CD4-positive, CD25-positive, alpha-beta regulatory T cell (primary cell): ENCODE results near the gene ALK. TPM values are rescaled to one million over a fixed set of nuclear protein-coding genes. Genes with fewer than 3 reads are reported as not detected.
"Not testable (repeated sequence)": the region's sequence is repeated elsewhere in the genome, so short reads cannot be mapped to it uniquely, and the experiment has no call there.

Experiments
- ATAC-seq, 2 donors: fragments of 150-1000 bp; cut with Tn5 transposase; one replicate each; pipeline ENCODE4 v1.10.0; 2021; ENCODE audit warnings: low read depth in 2 of 2, moderate number of reproducible peaks in 2 of 2, moderate library complexity in 1 of 2
- DNase-seq, 3 donors: peaks; one replicate each; pipeline versions ENCODE4 v3.0.0 to v3.0.0-alpha.2; 2012 to 2022; ENCODE audit warnings: mixed read lengths in 1 of 3
- H3K27ac ChIP-seq: one replicate; pipeline ENCODE4 v1.7.0; 2013; ENCODE audit warnings: mild to moderate bottlenecking, low read length; ENCODE audit not compliant: insufficient read depth, poor library complexity, severe bottlenecking
- H3K27me3 ChIP-seq: one replicate; pipeline ENCODE4 v1.7.0; 2013; ENCODE audit warnings: low read length; ENCODE audit not compliant: control insufficient read depth, insufficient read depth
- H3K36me3 ChIP-seq: one replicate; pipeline ENCODE4 v1.7.0; 2013; ENCODE audit warnings: mild to moderate bottlenecking, low read length, moderate library complexity; ENCODE audit not compliant: control insufficient read depth, insufficient read depth
- H3K4me1 ChIP-seq: 2 replicates; pipeline ENCODE4 v1.7.0; 2013; ENCODE audit warnings: mild to moderate bottlenecking, low read length; ENCODE audit not compliant: insufficient read depth, control insufficient read depth, poor library complexity, severe bottlenecking
- H3K4me3 ChIP-seq: one replicate; pipeline ENCODE4 v1.7.0; 2013; ENCODE audit warnings: low read depth, mild to moderate bottlenecking, low read length, moderate library complexity
- H3K9me3 ChIP-seq, 2 experiments: 1 replicate in 1 of 2; 2 replicates in 1 of 2; pipeline ENCODE4 v1.7.0; 2013; ENCODE audit warnings: low read length in 2 of 2, mild to moderate bottlenecking in 1 of 2, moderate library complexity in 1 of 2; ENCODE audit not compliant: control insufficient read depth in 2 of 2
- H3K27ac Mint-ChIP-seq, 3 donors: one replicate each; pipeline ENCODE4 v1.8.0; 2020 to 2022; ENCODE audit warnings: mild to moderate bottlenecking in 3 of 3, mixed read lengths in 3 of 3, moderate library complexity in 2 of 3
- H3K27me3 Mint-ChIP-seq: one replicate; pipeline ENCODE4 v1.8.0; 2022; ENCODE audit warnings: mild to moderate bottlenecking, mixed read lengths
- H3K36me3 Mint-ChIP-seq: one replicate; pipeline ENCODE4 v1.8.0; 2020; ENCODE audit warnings: mixed read lengths
- H3K4me1 Mint-ChIP-seq, 4 donors: one replicate each; pipeline ENCODE4 v1.8.0; 2020 to 2022; ENCODE audit warnings: mixed read lengths in 4 of 4, mild to moderate bottlenecking in 1 of 4
- H3K4me3 Mint-ChIP-seq, 4 donors: one replicate each; pipeline ENCODE4 v1.8.0; 2020 to 2022; ENCODE audit warnings: mild to moderate bottlenecking in 4 of 4, mixed read lengths in 4 of 4, moderate library complexity in 3 of 4
- H3K9me3 Mint-ChIP-seq, 7 donors: one replicate each; pipeline ENCODE4 v1.8.0; 2020 to 2022; ENCODE audit warnings: mixed read lengths in 7 of 7, mild to moderate bottlenecking in 3 of 7, moderate library complexity in 2 of 7
- polyA plus RNA-seq, 4 donors: library from polyadenylated mRNA; unstranded; fragments of 300-500 nt; fragmentation: Illumina TruSeq; gene quantifications; one replicate each; pipeline ENCODE4 v1.2.3, GENCODE V29; 2021
- total RNA-seq: library from RNA; stranded (reverse); gene quantifications from one replicate; pipeline ENCODE4 v1.2.3, GENCODE V29; 2022

ALK gene
- total and polyA plus RNA-seq, 5 donors from 2014 or later, result not detected

GRCh38 chr2:29837925-29838324 lies 83.5 kb downstream of the ALK start:
- ATAC-seq (no peak), DNase-seq (no peak)
- Histone ChIP-seq H3K4me1 (no peaks in the 10 kb centered on the region), H3K9me3 (peaks cover 5 to 7% of the 10 kb centered on the region in 2 experiments), H3K27ac (no peak overlapping the region), H3K4me3 (no peak overlapping the region), H3K27me3 (peaks cover 2% of the 10 kb centered on the region), H3K36me3 (no peaks in the 10 kb centered on the region)
- no peaks in the 10 kb centered on the region for H3K27me3 Mint-ChIP-seq
- no peak overlapping the region for H3K27ac Mint-ChIP-seq
- peaks cover 0 to 5% (median 0%) of the 10 kb centered on the region in 4 donors for H3K4me1 Mint-ChIP-seq
- H3K36me3 Mint-ChIP-seq, result no peaks in the 10 kb centered on the region
- H3K9me3 Mint-ChIP-seq, result peaks cover 2 to 16% (median 6%) of the 10 kb centered on the region in 7 donors
- H3K4me3 Mint-ChIP-seq, result no peak overlapping the region

- Mint-ChIP-seq H3K36me3 (no peaks in the 10 kb centered on the region), H3K27me3 (peaks cover 8% of the 10 kb centered on the region), H3K27ac (no peak overlapping the region), H3K9me3 (peaks cover 2 to 16% (median 7%) of the 10 kb centered on the region in 7 donors), H3K4me1 (peaks cover 0 to 5% (median 0%) of the 10 kb centered on the region in 4 donors), H3K4me3 (no peak overlapping the region)
- no peaks in the 10 kb centered on the region for H3K27me3 ChIP-seq
- H3K36me3 ChIP-seq, result no peaks in the 10 kb centered on the region
- ATAC-seq (no peak), DNase-seq (no peak)
- H3K4me3 ChIP-seq, result no peak overlapping the region
- H3K27ac ChIP-seq, result no peak overlapping the region
- no peaks in the 10 kb centered on the region for H3K4me1 ChIP-seq
- H3K9me3 ChIP-seq, result peaks cover 5 to 7% of the 10 kb centered on the region in 2 experiments
Observed at GRCh38 chr2:29834624-29835023, 86.8 kb downstream of the ALK start.

- H3K4me3 ChIP-seq, result no peak overlapping the region
- peaks cover 8% of the 10 kb centered on the region for H3K27me3 Mint-ChIP-seq
- no peak for ATAC-seq
- H3K4me1 ChIP-seq, result no peaks in the 10 kb centered on the region
- no peak overlapping the region for H3K27ac Mint-ChIP-seq
- H3K27me3 ChIP-seq, result no peaks in the 10 kb centered on the region
- no peaks in the 10 kb centered on the region for H3K36me3 Mint-ChIP-seq
- H3K4me3 Mint-ChIP-seq, result no peak overlapping the region
- H3K27ac ChIP-seq, result no peak overlapping the region
- peaks cover 2 to 16% (median 7%) of the 10 kb centered on the region in 7 donors for H3K9me3 Mint-ChIP-seq
- H3K4me1 Mint-ChIP-seq, result peaks cover 0 to 5% (median 0%) of the 10 kb centered on the region in 4 donors
- H3K9me3 ChIP-seq, result peaks cover 5 to 7% of the 10 kb centered on the region in 2 experiments
- DNase-seq, result no peak
- H3K36me3 ChIP-seq, result no peaks in the 10 kb centered on the region
Observed at GRCh38 chr2:29834036-29834540, 87.3 kb downstream of the ALK start.

- ATAC-seq, result no peak
- peaks cover 0 to 5% (median 0%) of the 10 kb centered on the region in 4 donors for H3K4me1 Mint-ChIP-seq
Observed at GRCh38 chr2:29831560-29831959, 89.8 kb downstream of the ALK start.

GRCh38 chr2:29829841-29830240 lies 91.5 kb downstream of the ALK start:
- Mint-ChIP-seq H3K36me3 (no peaks in the 10 kb centered on the region), H3K27me3 (peaks cover 8% of the 10 kb centered on the region), H3K4me3 (no peak overlapping the region), H3K4me1 (peaks cover 0 to 5% (median 0%) of the 10 kb centered on the region in 4 donors), H3K27ac (no peak overlapping the region), H3K9me3 (peaks cover 0 to 6% (median 1%) of the 10 kb centered on the region in 7 donors)
- no peaks in the 10 kb centered on the region for H3K9me3 ChIP-seq
- no peaks in the 10 kb centered on the region for H3K27me3 ChIP-seq
- no peak overlapping the region for H3K4me3 ChIP-seq
- no peaks in the 10 kb centered on the region for H3K4me1 ChIP-seq
- no peak for ATAC-seq
- H3K36me3 ChIP-seq, result no peaks in the 10 kb centered on the region
- H3K27ac ChIP-seq, result no peak overlapping the region
- DNase-seq, result no peak

More at GRCh38 chr2:29831560-29831959, 89.8 kb downstream of the ALK start:
- peaks cover 0 to 9% (median 3%) of the 10 kb centered on the region in 7 donors for H3K9me3 Mint-ChIP-seq
- H3K27me3 Mint-ChIP-seq, result peaks cover 8% of the 10 kb centered on the region
- no peak for DNase-seq
- Histone ChIP-seq H3K4me3 (no peak overlapping the region), H3K36me3 (no peaks in the 10 kb centered on the region), H3K27me3 (no peaks in the 10 kb centered on the region), H3K4me1 (no peaks in the 10 kb centered on the region), H3K9me3 (no peaks in the 10 kb centered on the region), H3K27ac (no peak overlapping the region)
- H3K36me3 Mint-ChIP-seq, result no peaks in the 10 kb centered on the region
- H3K27ac Mint-ChIP-seq, result no peak overlapping the region
- no peak overlapping the region for H3K4me3 Mint-ChIP-seq

- not testable (repeated sequence) for ATAC-seq, DNase-seq, H3K4me1 ChIP-seq, H3K9me3 Mint-ChIP-seq, H3K27me3 ChIP-seq, H3K4me3 Mint-ChIP-seq, H3K36me3 Mint-ChIP-seq, H3K4me3 ChIP-seq, H3K36me3 ChIP-seq, H3K27ac ChIP-seq, H3K4me1 Mint-ChIP-seq, H3K9me3 ChIP-seq, H3K27me3 Mint-ChIP-seq, H3K27ac Mint-ChIP-seq
Observed at GRCh38 chr2:29824145-29824544, 97.2 kb downstream of the ALK start.

GRCh38 chr2:29821591-29821990 lies 99.8 kb downstream of the ALK start:
- ATAC-seq, result no peak
- Histone ChIP-seq H3K9me3 (no peaks in the 10 kb centered on the region), H3K4me1 (no peaks in the 10 kb centered on the region), H3K27me3 (no peaks in the 10 kb centered on the region), H3K27ac (no peak overlapping the region), H3K4me3 (no peak overlapping the region), H3K36me3 (no peaks in the 10 kb centered on the region)
- H3K9me3 Mint-ChIP-seq, result peaks cover 0 to 3% (median 0%) of the 10 kb centered on the region in 7 donors
- no peak overlapping the region for H3K4me3 Mint-ChIP-seq
- H3K36me3 Mint-ChIP-seq, result no peaks in the 10 kb centered on the region
- DNase-seq, result no peak
- no peaks in the 10 kb centered on the region for H3K4me1 Mint-ChIP-seq
- H3K27ac Mint-ChIP-seq, result no peak overlapping the region
- H3K27me3 Mint-ChIP-seq, result no peaks in the 10 kb centered on the region

- H3K9me3 Mint-ChIP-seq, result no peaks in the 10 kb centered on the region
- Histone ChIP-seq H3K27ac (no peak overlapping the region), H3K4me1 (no peaks in the 10 kb centered on the region), H3K27me3 (no peaks in the 10 kb centered on the region), H3K9me3 (no peaks in the 10 kb centered on the region), H3K36me3 (no peaks in the 10 kb centered on the region), H3K4me3 (no peak overlapping the region)
- H3K27ac Mint-ChIP-seq, result no peak overlapping the region
- H3K4me3 Mint-ChIP-seq, result no peak overlapping the region
- no peaks in the 10 kb centered on the region for H3K36me3 Mint-ChIP-seq
- no peak for ATAC-seq
- DNase-seq, result no peak
- H3K27me3 Mint-ChIP-seq, result no peaks in the 10 kb centered on the region
- no peaks in the 10 kb centered on the region for H3K4me1 Mint-ChIP-seq
Observed at GRCh38 chr2:29819570-29819969, 101.8 kb downstream of the ALK start.
